ENCODE data around the gene MTOR. TPM values are rescaled to one million over a fixed set of nuclear protein-coding genes. Genes with fewer than 3 reads are reported as not detected.
A peak's percentile ranks its signal among the peaks of the same experiment; 100 is the strongest.

Gene MTOR
- total RNA-seq, 2 donors from 2014 or later, result 26.2 to 28.3 TPM

GRCh38 chr1:11070876-11071275 lies 191.5 kb downstream of the MTOR start:
- Histone ChIP-seq H3K4me3 (no peak overlapping the region), H3K27ac (peak overlapping the region in 3 of 4 donors; percentile 44 to 67 (median 58)), H3K4me1 (peaks cover 29% of the 10 kb centered on the region), H3K9me3 (no peaks in the 10 kb centered on the region), H3K27me3 (no peaks in the 10 kb centered on the region), H3K36me3 (replicated peaks in 1 of 2; ENCODE audit: insufficient read depth in 1 of 2, low read depth in 2 of 2) (peaks cover 12 to 36% of the 10 kb centered on the region in 2 donors)
- 75 to 77% methylated on average over 11 of the region's 11 CpGs for WGBS, 2 donors
- DNase-seq (peak in 2 of 4 donors; percentile 7 to 9), ATAC-seq (no peak)
- intact Hi-C loops (cut with DNase I), result no loop called here
- TF ChIP-seq POLR2A (IDR thresholded peaks at IDR 0.05), result no peak
- no peak for TF ChIP-seq CTCF (IDR thresholded peaks at IDR 0.05)

GRCh38 chr1:11068600-11069473 lies 193.5 kb downstream of the MTOR start:
- 93 to 96% methylated on average over 10 to 17 of the region's 17 CpGs for WGBS, 2 donors
- H3K27me3 ChIP-seq, result no peaks in the 10 kb centered on the region
- peaks cover 29% of the 10 kb centered on the region for H3K4me1 ChIP-seq
- TF ChIP-seq POLR2A (IDR thresholded peaks at IDR 0.05) (no peak), CTCF (IDR thresholded peaks at IDR 0.05) (no peak)
- no peak for ATAC-seq
- intact Hi-C loops (cut with DNase I), result no loop called here
- peaks cover 7 to 26% of the 10 kb centered on the region in 2 donors for H3K36me3 ChIP-seq (replicated peaks in 1 of 2; ENCODE audit: insufficient read depth in 1 of 2, low read depth in 2 of 2)
- peak in 2 of 4 donors; percentile 1 to 7 for DNase-seq
- H3K4me3 ChIP-seq, result no peak overlapping the region
- no peaks in the 10 kb centered on the region for H3K9me3 ChIP-seq
- no peak overlapping the region for H3K27ac ChIP-seq

- H3K4me1 ChIP-seq, result peaks cover 25% of the 10 kb centered on the region
- no peak overlapping the region for H3K27ac ChIP-seq
- H3K27me3 ChIP-seq, result no peaks in the 10 kb centered on the region
- DNase-seq (peak in 1 of 4 donors; percentile 2), ATAC-seq (no peak)
- no peaks in the 10 kb centered on the region for H3K9me3 ChIP-seq
- peaks cover 7 to 23% of the 10 kb centered on the region in 2 donors for H3K36me3 ChIP-seq (replicated peaks in 1 of 2; ENCODE audit: insufficient read depth in 1 of 2, low read depth in 2 of 2)
- 90 to 94% methylated on average over 18 of the region's 18 CpGs for WGBS, 2 donors
- intact Hi-C loops (cut with DNase I), result no loop called here
- H3K4me3 ChIP-seq, result no peak overlapping the region
- TF ChIP-seq CTCF (IDR thresholded peaks at IDR 0.05) (no peak), POLR2A (IDR thresholded peaks at IDR 0.05) (no peak)
These were observed 194.4 kb downstream of the MTOR start for GRCh38 chr1:11067716-11068599.

- no peak for ATAC-seq
- Histone ChIP-seq H3K36me3 (replicated peaks in 1 of 2; ENCODE audit: insufficient read depth in 1 of 2, low read depth in 2 of 2) (peaks cover 7 to 22% of the 10 kb centered on the region in 2 donors), H3K9me3 (no peaks in the 10 kb centered on the region), H3K4me3 (no peak overlapping the region), H3K27ac (no peak overlapping the region), H3K4me1 (peaks cover 17% of the 10 kb centered on the region), H3K27me3 (no peaks in the 10 kb centered on the region)
- WGBS, 2 donors, result 92 to 100% methylated on average over 1 of the region's 1 CpG
- TF ChIP-seq POLR2A (IDR thresholded peaks at IDR 0.05) (no peak), CTCF (IDR thresholded peaks at IDR 0.05) (no peak)
- intact Hi-C loops (cut with DNase I), result no loop called here
- DNase-seq, result no peak
These were observed 196.6 kb downstream of the MTOR start for GRCh38 chr1:11065796-11066195.
